Naive thymus-derived CD8-positive, alpha-beta T cell (primary cell): ENCODE measurements around the gene REPIN1. TPM values are rescaled to one million over a fixed set of nuclear protein-coding genes. Genes with fewer than 3 reads are reported as not detected.

Source experiments
- ATAC-seq, 2 donors: fragments of 150-1000 bp; cut with Tn5 transposase in 1 of 2; sonication (Bioruptor Pico), chemical (Tn5 transposase) in 1 of 2; 1 replicate in 1 of 2; 2 replicates in 1 of 2; pipeline ENCODE4 v1.10.0; 2021; ENCODE audit warnings: mild to moderate bottlenecking in 2 of 2, moderate library complexity in 2 of 2
- POLR2A ChIA-PET: fragments of 350-600 bp; sonication (Branson Sonifier 250); formaldehyde crosslinking; loops from one replicate; lab custom pipeline; 2021; ENCODE audit warnings: antibody characterized with exemption; lab: Charles Lee
- DNase-seq, 10 donors: peaks; one replicate each; pipeline versions ENCODE4 v3.0.0 to v3.0.0-alpha.2; 2020 to 2022
- H3K27ac Mint-ChIP-seq, 10 donors: one replicate each; pipeline ENCODE4 v1.8.0; 2020 to 2022; ENCODE audit warnings: mild to moderate bottlenecking in 10 of 10, mixed read lengths in 10 of 10, moderate library complexity in 4 of 10, inconsistent platforms in 1 of 10
- H3K27me3 Mint-ChIP-seq, 5 donors: one replicate each; pipeline ENCODE4 v1.8.0; 2021 to 2022; ENCODE audit warnings: mixed read lengths in 5 of 5
- H3K36me3 Mint-ChIP-seq, 3 donors: one replicate each; pipeline ENCODE4 v1.8.0; 2020 to 2022; ENCODE audit warnings: mixed read lengths in 3 of 3, mild to moderate bottlenecking in 2 of 3, inconsistent platforms in 1 of 3
- H3K4me1 Mint-ChIP-seq, 4 donors: one replicate each; pipeline ENCODE4 v1.8.0; 2021 to 2022; ENCODE audit warnings: mixed read lengths in 4 of 4
- H3K4me3 Mint-ChIP-seq, 10 donors: one replicate each; pipeline ENCODE4 v1.8.0; 2020 to 2022; ENCODE audit warnings: mild to moderate bottlenecking in 10 of 10, mixed read lengths in 10 of 10, moderate library complexity in 6 of 10, inconsistent platforms in 1 of 10
- H3K9me3 Mint-ChIP-seq, 9 donors: one replicate each; pipeline ENCODE4 v1.8.0; 2020 to 2022; ENCODE audit warnings: mixed read lengths in 9 of 9, mild to moderate bottlenecking in 3 of 9, inconsistent platforms in 1 of 9, moderate library complexity in 1 of 9
- polyA plus RNA-seq, 3 donors: library from polyadenylated mRNA; unstranded; fragments of 300-500 nt; fragmentation: Illumina TruSeq; gene quantifications; one replicate each; pipeline ENCODE4 v1.2.3, GENCODE V29; 2021
- total RNA-seq, 8 experiments: library from RNA in 2 of 8; stranded (reverse) in 2 of 8; gene quantifications; one replicate each; pipeline ENCODE4 v1.2.3 and lab custom pipeline; 2021 to 2026

Gene REPIN1
- total and polyA plus RNA-seq, 5 experiments from 2014 or later, result 39.8 to 108 (median 73.0) TPM

DNA sequence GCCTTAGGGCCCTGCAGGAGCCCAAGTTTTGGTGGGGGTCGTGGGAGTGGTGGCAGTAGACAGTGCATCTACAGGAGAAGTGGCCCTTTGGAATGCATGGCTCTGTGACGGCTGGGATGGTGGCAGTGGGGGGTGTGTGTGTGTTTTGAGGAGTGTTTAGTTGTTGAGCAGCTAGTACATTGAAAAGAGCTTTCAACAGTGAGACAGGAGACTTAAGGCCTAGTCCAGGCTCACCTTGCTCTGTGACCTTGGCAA is 37.6 kb downstream of the REPIN1 start:
- Mint-ChIP-seq H3K27ac (peak overlapping the region; percentile 89 to 99 (median 98)), H3K4me1 (peaks cover 26 to 58% (median 41%) of the 10 kb centered on the region in 4 donors), H3K4me3 (peak overlapping the region; percentile 90 to 98 (median 98)), H3K36me3 (peaks cover 0 to 19% (median 8%) of the 10 kb centered on the region in 3 donors), H3K27me3 (no peaks in the 10 kb centered on the region), H3K9me3 (no peaks in the 10 kb centered on the region)
- DNase-seq (peak in 3 of 10 donors; percentile 12 to 27 (median 20)), ATAC-seq (peak; percentile 15 to 24)
- POLR2A ChIA-PET, result interaction anchor here (0.8 to 5.2 kb wide), 15 partner anchors 13 to 535 kb away, joined by 3 to 96 read pairs (median 6); partner anchors contain the start of genes GIMAP1, GIMAP4, GIMAP7 and GIMAP8

DNA sequence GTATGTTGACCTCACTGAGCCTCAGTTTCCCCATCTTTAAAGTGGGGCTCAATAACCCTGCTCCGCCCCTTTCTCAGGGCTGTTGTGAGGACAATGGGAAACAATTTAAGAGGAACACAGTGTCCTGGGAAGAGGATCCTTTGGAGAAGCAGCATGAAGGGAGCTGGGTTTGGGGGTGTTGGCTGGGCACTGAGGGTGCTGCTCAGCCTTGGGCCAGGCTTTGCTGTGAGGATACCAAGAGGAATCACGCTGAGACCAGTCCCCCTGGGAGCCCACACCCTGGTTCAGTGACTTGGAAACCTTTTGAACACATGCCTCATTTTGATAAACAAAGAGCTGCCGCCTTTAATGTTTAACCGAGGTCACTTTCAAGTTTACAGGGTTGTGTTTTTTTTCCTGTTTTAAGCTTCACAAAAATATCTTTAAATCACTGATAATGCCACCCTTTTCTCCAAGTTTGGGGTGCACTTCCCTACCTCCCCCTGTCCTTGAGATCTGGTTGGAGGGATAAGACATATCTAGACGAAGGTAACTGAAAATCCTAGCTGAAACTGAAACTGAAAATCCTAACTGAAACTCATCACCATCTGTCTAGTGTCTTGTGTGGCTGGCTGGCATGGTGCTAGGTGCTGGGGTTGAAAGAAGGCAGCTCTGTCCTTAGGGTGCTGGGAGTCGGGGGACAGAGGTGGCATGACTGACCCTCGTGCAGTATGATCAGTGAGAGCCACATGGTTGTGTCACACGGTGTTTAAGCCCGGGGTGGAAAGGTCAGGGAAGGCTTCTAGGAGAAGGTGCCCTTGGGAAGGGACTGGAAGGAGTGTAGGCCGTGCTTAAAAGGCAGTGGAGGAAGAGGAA is 38.2 kb downstream of the REPIN1 start:
- peaks cover 26 to 53% (median 42%) of the 10 kb centered on the region in 4 donors for H3K4me1 Mint-ChIP-seq
- no peaks in the 10 kb centered on the region for H3K27me3 Mint-ChIP-seq
- no peaks in the 10 kb centered on the region for H3K9me3 Mint-ChIP-seq
- POLR2A ChIA-PET, result interaction anchor here (0.6 to 5.2 kb wide), 16 partner anchors 9 to 535 kb away, joined by 3 to 96 read pairs (median 5); partner anchors contain the start of genes GIMAP1, GIMAP4, GIMAP7 and REPIN1
- peaks cover 0 to 25% (median 8%) of the 10 kb centered on the region in 3 donors for H3K36me3 Mint-ChIP-seq
- DNase-seq (peak in 5 of 10 donors; percentile 17 to 59 (median 46)), ATAC-seq (peak; percentile 39 to 49)
- H3K27ac Mint-ChIP-seq, result peak overlapping the region; percentile 89 to 99 (median 98)
- H3K4me3 Mint-ChIP-seq, result peak overlapping the region; percentile 90 to 98 (median 98)

DNA sequence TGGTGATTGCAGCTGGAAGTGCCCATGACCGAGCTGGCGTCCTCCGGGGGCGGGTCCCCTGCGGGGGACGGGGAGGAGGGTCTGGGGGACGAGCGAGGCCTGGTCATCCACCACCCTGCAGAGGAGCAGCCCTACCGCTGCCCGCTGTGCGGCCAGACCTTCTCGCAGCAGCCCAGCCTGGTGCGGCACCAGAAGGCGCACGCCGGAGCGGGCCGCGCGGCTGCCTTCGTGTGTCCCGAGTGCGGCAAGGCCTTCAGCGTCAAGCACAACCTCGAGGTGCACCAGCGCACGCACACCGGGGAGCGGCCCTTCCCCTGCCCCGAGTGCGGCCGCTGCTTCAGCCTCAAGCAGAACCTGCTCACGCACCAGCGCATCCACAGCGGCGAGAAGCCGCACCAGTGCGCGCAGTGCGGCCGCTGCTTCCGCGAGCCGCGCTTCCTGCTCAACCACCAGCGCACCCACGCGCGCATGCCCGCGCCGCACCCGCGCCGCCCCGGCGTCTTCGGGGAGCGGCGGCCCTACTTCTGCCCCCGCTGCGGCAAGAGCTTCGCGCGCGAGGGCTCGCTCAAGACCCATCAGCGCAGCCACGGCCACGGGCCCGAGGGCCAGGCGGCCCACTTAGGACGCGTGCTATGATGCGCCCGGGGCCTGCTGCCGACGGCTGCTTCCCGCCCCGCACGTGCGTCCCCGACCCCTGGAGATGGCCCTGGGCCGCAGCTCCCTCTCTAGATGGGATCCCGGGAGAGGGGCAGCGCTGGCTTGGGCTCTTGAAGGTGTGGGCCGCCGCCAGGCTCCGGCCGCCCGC is 39.2 kb downstream of the REPIN1 start:
- no peak overlapping the region for H3K4me3 Mint-ChIP-seq
- ATAC-seq (no peak), DNase-seq (no peak)
- H3K36me3 Mint-ChIP-seq, result peaks cover 0 to 26% (median 8%) of the 10 kb centered on the region in 3 donors
- POLR2A ChIA-PET, result interaction anchor here (0.6 to 5.2 kb wide), 10 partner anchors 8 to 348 kb away, joined by 3 to 96 read pairs (median 6); partner anchors contain the start of genes GIMAP1, GIMAP7 and REPIN1
- no peaks in the 10 kb centered on the region for H3K9me3 Mint-ChIP-seq
- H3K4me1 Mint-ChIP-seq, result peaks cover 24 to 48% (median 41%) of the 10 kb centered on the region in 4 donors
- peak overlapping the region in 3 of 10 donors; percentile 92 to 95 (median 95) for H3K27ac Mint-ChIP-seq
- H3K27me3 Mint-ChIP-seq, result no peaks in the 10 kb centered on the region

DNA sequence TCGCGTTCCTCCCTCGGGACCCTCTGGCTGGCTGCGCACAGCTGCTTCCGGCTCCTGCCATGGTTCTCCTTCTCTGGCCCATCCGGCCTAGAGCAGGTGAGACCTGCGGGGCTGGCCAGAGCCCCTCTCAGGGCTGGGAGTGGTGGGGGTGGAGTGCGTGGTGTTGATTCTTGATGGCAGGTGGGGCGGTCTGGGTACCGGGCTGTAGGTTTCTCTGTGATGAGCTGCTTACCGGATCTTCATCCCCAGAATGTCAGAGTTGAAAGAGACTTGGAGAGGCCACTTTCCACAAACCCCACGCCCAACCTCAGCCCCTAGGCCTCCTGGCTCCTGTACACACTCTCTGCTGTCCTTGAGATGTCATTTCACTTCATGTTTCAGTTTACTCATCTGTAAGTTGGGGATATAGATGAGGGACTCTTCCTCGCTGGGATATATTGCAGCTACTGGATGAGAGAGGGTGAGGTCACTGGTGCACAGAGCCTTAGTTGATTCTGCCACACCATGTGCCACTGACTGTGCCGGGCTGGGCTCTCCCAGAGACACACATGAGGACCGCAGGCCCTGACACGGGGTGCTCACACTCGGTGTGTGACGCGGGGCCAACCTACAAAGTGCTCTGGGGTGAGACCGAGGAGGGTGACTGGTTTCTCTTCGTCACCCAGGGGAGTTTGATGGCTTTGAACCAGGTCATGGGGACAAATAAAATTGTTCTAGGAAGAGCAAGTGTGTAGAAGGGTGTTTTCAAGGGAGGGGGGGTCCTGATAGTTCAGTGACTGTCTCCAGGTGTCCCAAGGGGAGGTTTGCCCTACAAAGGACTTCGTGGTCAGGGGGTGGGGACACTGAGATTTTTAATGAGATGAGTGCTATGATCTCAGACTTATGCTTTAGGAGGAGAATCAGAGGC is 40.0 kb downstream of the REPIN1 start:
- H3K9me3 Mint-ChIP-seq, result no peaks in the 10 kb centered on the region
- H3K36me3 Mint-ChIP-seq, result peaks cover 0 to 26% (median 8%) of the 10 kb centered on the region in 3 donors
- H3K27ac Mint-ChIP-seq, result peak overlapping the region; percentile 78 to 95 (median 93)
- H3K27me3 Mint-ChIP-seq, result no peaks in the 10 kb centered on the region
- POLR2A ChIA-PET, result interaction anchor here (1.1 to 1.5 kb wide), 2 partner anchors 11 to 40 kb away, joined by 3 to 8 read pairs; partner anchors contain the start of gene REPIN1
- H3K4me3 Mint-ChIP-seq, result peak overlapping the region in 5 of 10 donors; percentile 10 to 77 (median 26)
- ATAC-seq (no peak), DNase-seq (peak in 1 of 10 donors; percentile 53)
- peaks cover 24 to 42% (median 39%) of the 10 kb centered on the region in 4 donors for H3K4me1 Mint-ChIP-seq

DNA sequence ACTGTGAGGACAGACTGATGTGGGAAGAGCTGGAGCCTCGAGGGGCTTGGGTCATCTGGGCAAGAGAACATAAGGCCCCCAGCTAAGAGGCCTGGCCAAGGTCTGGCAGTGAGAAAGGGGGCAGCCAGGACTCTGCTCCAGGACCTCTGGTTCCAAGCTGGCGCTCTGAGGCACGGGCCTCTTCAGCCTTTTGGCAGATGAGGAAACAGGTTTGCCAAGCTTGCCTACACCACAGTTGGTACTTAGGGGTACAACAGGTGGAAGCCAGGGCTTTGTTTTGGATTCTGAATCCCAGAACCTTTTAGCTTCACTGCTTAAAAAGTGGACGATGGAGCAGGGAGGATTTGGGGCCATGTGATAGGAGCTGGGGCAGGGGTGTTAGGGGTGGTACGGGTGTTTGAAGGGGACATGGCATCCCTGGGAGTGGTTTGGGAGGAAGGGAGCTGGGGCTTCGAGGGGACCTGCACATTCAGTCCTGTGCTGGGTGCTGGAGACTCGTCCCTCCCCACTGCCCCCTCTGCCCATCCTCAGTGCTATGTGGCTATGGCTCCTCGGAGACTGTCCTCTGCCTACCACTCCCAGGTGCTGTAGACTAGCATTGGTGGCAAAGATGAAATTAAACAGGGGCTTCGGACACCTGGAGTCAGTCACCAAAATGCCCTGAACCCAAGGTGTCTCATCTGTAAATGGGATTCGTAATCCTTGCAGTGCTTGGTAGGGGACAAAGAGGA is 40.8 kb downstream of the REPIN1 start:
- Mint-ChIP-seq H3K36me3 (peaks cover 0 to 26% (median 8%) of the 10 kb centered on the region in 3 donors), H3K27ac (peak overlapping the region; percentile 57 to 95 (median 90)), H3K27me3 (no peaks in the 10 kb centered on the region), H3K4me3 (peak overlapping the region in 1 of 10 donors; percentile 77), H3K4me1 (peaks cover 21 to 34% (median 31%) of the 10 kb centered on the region in 4 donors), H3K9me3 (no peaks in the 10 kb centered on the region)
- POLR2A ChIA-PET, result interaction anchor here (1.1 to 1.5 kb wide), 2 partner anchors 12 to 41 kb away, joined by 3 to 8 read pairs; partner anchors contain the start of gene REPIN1
- DNase-seq (no peak), ATAC-seq (no peak)

DNA sequence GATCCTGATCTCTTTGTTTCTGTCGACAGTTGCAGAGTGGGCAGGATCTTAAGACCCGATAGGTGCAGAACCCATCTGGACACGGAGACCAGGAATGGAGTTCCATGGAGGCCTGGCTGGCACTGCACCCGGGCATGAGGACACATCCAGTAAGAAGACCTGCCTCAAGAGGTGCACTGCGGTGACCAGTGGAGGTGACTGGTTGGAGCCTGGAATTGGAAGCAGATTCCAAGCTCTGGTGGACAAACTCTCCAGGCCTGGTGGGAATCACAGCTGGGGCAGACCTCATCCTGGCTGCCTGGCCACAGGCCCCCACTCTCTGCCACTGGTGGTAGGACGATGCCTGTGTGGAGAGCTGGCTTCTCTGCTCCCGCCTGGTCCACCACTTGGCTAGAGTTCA is 41.5 kb downstream of the REPIN1 start:
- Mint-ChIP-seq H3K9me3 (no peaks in the 10 kb centered on the region), H3K27ac (peak overlapping the region in 6 of 10 donors; percentile 15 to 90 (median 76)), H3K4me1 (peaks cover 21 to 32% (median 28%) of the 10 kb centered on the region in 4 donors), H3K36me3 (peaks cover 0 to 26% (median 8%) of the 10 kb centered on the region in 3 donors), H3K4me3 (no peak overlapping the region), H3K27me3 (no peaks in the 10 kb centered on the region)
- no peak for DNase-seq
- no peak for ATAC-seq
- POLR2A ChIA-PET, result interaction anchor here (1.5 kb wide), 1 partner anchor 42 kb away, joined by 8 read pairs; the partner anchor contains the start of gene REPIN1

DNA sequence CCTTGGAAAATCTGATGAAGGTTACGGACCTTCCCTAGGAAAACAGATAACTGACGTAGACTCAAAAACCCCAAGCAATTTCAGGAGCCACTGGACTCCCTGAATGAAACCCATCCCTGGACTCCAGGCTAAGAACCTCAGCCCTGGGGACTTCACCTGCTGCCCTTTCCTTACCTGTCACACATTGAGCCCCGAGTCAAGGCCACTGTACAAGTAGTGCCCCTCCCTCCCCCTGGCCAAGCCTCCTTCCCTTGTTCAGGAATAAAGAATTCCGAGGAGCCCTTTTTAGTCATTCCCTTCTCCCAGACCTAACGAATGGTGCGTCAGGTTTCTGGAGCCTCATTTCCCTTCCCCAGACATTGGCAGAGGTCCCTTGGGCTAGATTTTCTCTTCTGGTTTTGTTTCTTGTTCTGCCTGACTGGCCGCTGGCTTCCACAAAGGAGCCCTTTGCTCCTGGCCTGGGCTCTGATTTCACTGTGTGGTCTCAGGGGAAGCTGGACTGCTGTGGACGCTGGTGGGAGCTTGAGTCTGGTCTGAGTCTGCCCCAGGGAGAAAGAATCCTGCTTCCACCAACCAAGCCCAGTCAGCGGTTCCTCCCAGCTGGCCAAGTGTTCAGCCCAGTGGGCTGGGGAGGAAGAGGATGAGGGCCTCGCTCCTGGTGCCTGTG is 42.2 kb downstream of the REPIN1 start:
- H3K27ac Mint-ChIP-seq, result peak overlapping the region in 9 of 10 donors; percentile 33 to 90 (median 65)
- ATAC-seq (no peak), DNase-seq (no peak)
- no peaks in the 10 kb centered on the region for H3K9me3 Mint-ChIP-seq
- POLR2A ChIA-PET, result interaction anchor here (1.2 kb wide), 1 partner anchor 41 kb away, joined by 3 read pairs; no protein-coding TSS in a partner anchor
- H3K36me3 Mint-ChIP-seq, result peaks cover 0 to 26% (median 8%) of the 10 kb centered on the region in 3 donors
- no peaks in the 10 kb centered on the region for H3K27me3 Mint-ChIP-seq
- H3K4me1 Mint-ChIP-seq, result peaks cover 18 to 29% (median 25%) of the 10 kb centered on the region in 4 donors
- no peak overlapping the region for H3K4me3 Mint-ChIP-seq

DNA sequence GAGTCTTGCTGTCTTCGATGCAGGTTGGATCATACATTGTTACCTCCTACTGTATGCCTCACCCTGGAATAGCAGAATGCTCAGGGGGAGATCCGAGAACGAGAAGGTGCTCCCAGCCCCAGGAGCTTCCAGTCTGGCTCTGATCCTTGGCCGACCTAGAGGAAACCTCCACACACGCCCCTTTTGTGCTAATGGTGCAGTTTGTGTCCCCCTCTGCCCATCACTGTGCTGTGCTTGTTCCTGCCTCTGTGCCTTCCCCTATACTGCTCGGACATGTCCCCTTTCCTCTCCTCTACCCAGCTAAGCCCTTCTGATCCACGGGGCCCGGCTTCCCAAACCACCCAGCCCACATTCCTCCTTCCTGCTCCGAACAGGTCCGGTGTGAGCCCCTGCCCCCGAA is 43.0 kb downstream of the REPIN1 start:
- POLR2A ChIA-PET, result interaction anchor here (1.2 kb wide), 1 partner anchor 42 kb away, joined by 3 read pairs; no protein-coding TSS in a partner anchor
- DNase-seq (no peak), ATAC-seq (no peak)
- Mint-ChIP-seq H3K4me3 (no peak overlapping the region), H3K27ac (peak overlapping the region in 6 of 10 donors; percentile 5 to 83 (median 52)), H3K27me3 (no peaks in the 10 kb centered on the region), H3K9me3 (no peaks in the 10 kb centered on the region), H3K36me3 (peaks cover 0 to 26% (median 8%) of the 10 kb centered on the region in 3 donors), H3K4me1 (peaks cover 11 to 21% (median 17%) of the 10 kb centered on the region in 4 donors)

DNA sequence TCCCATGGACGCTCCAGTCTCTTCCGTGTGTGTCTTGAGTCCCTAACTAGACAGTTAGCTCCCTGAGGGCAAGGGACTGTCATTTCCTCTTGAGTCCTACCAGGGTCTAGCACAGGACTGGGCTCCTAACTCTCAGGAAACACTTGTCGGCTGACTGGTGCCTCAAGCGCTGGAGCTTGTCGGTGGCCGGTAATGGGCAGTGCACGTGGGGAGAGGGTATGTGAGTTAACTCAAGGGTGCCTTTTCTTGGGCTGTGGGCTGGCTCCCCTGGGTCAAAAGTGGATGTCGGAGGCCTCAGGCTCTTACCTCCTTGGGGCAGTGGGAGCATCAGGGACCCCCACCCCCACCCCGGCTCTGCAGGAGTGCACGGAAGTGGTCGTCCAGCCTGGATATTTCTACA is 43.4 kb downstream of the REPIN1 start:
- no peak overlapping the region for H3K4me3 Mint-ChIP-seq
- H3K27me3 Mint-ChIP-seq, result no peaks in the 10 kb centered on the region
- H3K36me3 Mint-ChIP-seq, result peaks cover 0 to 25% (median 6%) of the 10 kb centered on the region in 3 donors
- H3K27ac Mint-ChIP-seq, result peak overlapping the region in 3 of 10 donors; percentile 40 to 83 (median 63)
- POLR2A ChIA-PET, result interaction anchor here (1.2 kb wide), 1 partner anchor 43 kb away, joined by 3 read pairs; no protein-coding TSS in a partner anchor
- no peak for DNase-seq
- ATAC-seq, result no peak
- no peaks in the 10 kb centered on the region for H3K9me3 Mint-ChIP-seq
- peaks cover 9 to 17% (median 13%) of the 10 kb centered on the region in 4 donors for H3K4me1 Mint-ChIP-seq
